Trophoblast cell (in vitro differentiated cells and primary cell): ENCODE measurements around the gene PCK1.

Experiments
- DNase-seq, 2 donors: peaks; one replicate each; pipeline ENCODE4 v3.0.0-alpha.2; 2016
- H2AFZ ChIP-seq: 2 replicates; pipeline ENCODE4 v1.6.1; 2013; ENCODE audit warnings: low read length, moderate library complexity, mild to moderate bottlenecking; ENCODE audit not compliant: insufficient read depth, poor library complexity
- H2AK5ac ChIP-seq: 2 replicates; pipeline ENCODE4 v1.6.1; 2013; ENCODE audit warnings: mild to moderate bottlenecking, low read length
- H2BK120ac ChIP-seq: 2 replicates; pipeline ENCODE4 v1.6.1; 2013; ENCODE audit warnings: low read length, mild to moderate bottlenecking, moderate library complexity; ENCODE audit not compliant: insufficient read depth, poor library complexity
- H2BK12ac ChIP-seq: 2 replicates; pipeline ENCODE4 v1.6.1; 2013; ENCODE audit warnings: mild to moderate bottlenecking, low read length, moderate library complexity
- H2BK5ac ChIP-seq: 2 replicates; pipeline ENCODE4 v1.6.1; 2013; ENCODE audit warnings: low read length, low read depth, moderate library complexity, mild to moderate bottlenecking; ENCODE audit not compliant: poor library complexity
- H3K14ac ChIP-seq: 2 replicates; pipeline ENCODE4 v1.6.1; 2013; ENCODE audit warnings: mild to moderate bottlenecking, low read length
- H3K18ac ChIP-seq: 2 replicates; pipeline ENCODE4 v1.6.1; 2013; ENCODE audit warnings: mild to moderate bottlenecking, low read length
- H3K23ac ChIP-seq: 2 replicates; pipeline ENCODE4 v1.6.1; 2013; ENCODE audit warnings: low read length
- H3K27ac ChIP-seq: 2 replicates; pipeline ENCODE4 v1.5.1; 2013; ENCODE audit warnings: low read depth, mild to moderate bottlenecking, inconsistent platforms, low read length, moderate library complexity
- H3K27me3 ChIP-seq: 2 replicates; pipeline ENCODE4 v1.6.1; 2013; ENCODE audit warnings: inconsistent platforms, mild to moderate bottlenecking, low read length, moderate library complexity; ENCODE audit not compliant: insufficient read depth
- H3K36me3 ChIP-seq, 2 experiments: 1 replicate in 1 of 2; 2 replicates in 1 of 2; pipeline ENCODE4 v1.6.1; 2013; ENCODE audit warnings: low read length in 2 of 2, mild to moderate bottlenecking in 2 of 2, moderate library complexity in 1 of 2; ENCODE audit not compliant: insufficient read depth in 2 of 2, control insufficient read depth in 1 of 2
- H3K4ac ChIP-seq: 2 replicates; pipeline ENCODE4 v1.6.1; 2013; ENCODE audit warnings: low read depth, mild to moderate bottlenecking, low read length, moderate library complexity
- H3K4me1 ChIP-seq, 2 experiments: 1 replicate in 1 of 2; 2 replicates in 1 of 2; pipeline ENCODE4 v1.6.1; 2013; ENCODE audit warnings: low read length in 2 of 2, mild to moderate bottlenecking in 2 of 2, moderate library complexity in 1 of 2; ENCODE audit not compliant: insufficient read depth in 2 of 2, control insufficient read depth in 1 of 2
- H3K4me2 ChIP-seq: 2 replicates; pipeline ENCODE4 v1.6.1; 2013; ENCODE audit warnings: inconsistent platforms, mild to moderate bottlenecking, low read length, moderate library complexity
- H3K4me3 ChIP-seq: 2 replicates; pipeline ENCODE4 v1.5.1; 2013; ENCODE audit warnings: mild to moderate bottlenecking, low read depth, low read length, inconsistent platforms
- H3K79me1 ChIP-seq: one replicate; pipeline ENCODE4 v1.6.1; 2013; ENCODE audit warnings: low read length
- H3K79me2 ChIP-seq: 2 replicates; pipeline ENCODE4 v1.6.1; 2013; ENCODE audit warnings: low read length, mild to moderate bottlenecking; ENCODE audit not compliant: control insufficient read depth, insufficient read depth, poor library complexity
- H3K9ac ChIP-seq: 2 replicates; pipeline ENCODE4 v1.6.1; 2013; ENCODE audit warnings: mild to moderate bottlenecking, low read length
- H3K9me3 ChIP-seq: 2 replicates; pipeline ENCODE4 v1.6.1; 2013; ENCODE audit warnings: low read depth, mild to moderate bottlenecking, control low read depth, inconsistent platforms, low read length; ENCODE audit not compliant: insufficient read depth
- H4K12ac ChIP-seq: 2 replicates; pipeline ENCODE4 v1.6.1; 2013; ENCODE audit warnings: low read depth, mild to moderate bottlenecking, low read length, moderate library complexity
- H4K8ac ChIP-seq: 2 replicates; pipeline ENCODE4 v1.6.1; 2013; ENCODE audit warnings: low read depth, mild to moderate bottlenecking, low read length, moderate library complexity
- H4K91ac ChIP-seq: one replicate; pipeline ENCODE4 v1.6.1; 2013; ENCODE audit warnings: low read depth, mild to moderate bottlenecking, low read length, moderate library complexity
- WGBS: extraction: QIAGEN DNeasy Blood & Tissue Kit; methylation state at CpG from one replicate; pipeline ENCODE4 v1.1.7; 2013; ENCODE audit warnings: missing lambda C conversion rate; ENCODE audit not compliant: insufficient read length, insufficient coverage; ENCODE audit errors: extremely low coverage; 5-methylcytosine and 5-hydroxymethylcytosine counted together

Gene PCK1

GRCh38 chr20:57556980-57557274 is 4.0 kb upstream of the PCK1 start:
- Histone ChIP-seq H3K27me3 (no peaks in the 10 kb centered on the region), H3K4me1 (no peaks in the 10 kb centered on the region), H3K14ac (no peak overlapping the region), H2BK120ac (no peak overlapping the region), H3K4ac (no peak overlapping the region), H3K9ac (no peak overlapping the region), H3K79me2 (no peaks in the 10 kb centered on the region), H4K8ac (no peak overlapping the region), H3K36me3 (no peaks in the 10 kb centered on the region), H4K91ac (no peak overlapping the region), H3K4me3 (no peak overlapping the region), H3K27ac (no peak overlapping the region), H2BK12ac (no peak overlapping the region), H2AK5ac (no peak overlapping the region), H3K9me3 (peaks cover 6% of the 10 kb centered on the region), H3K79me1 (no peaks in the 10 kb centered on the region), H2BK5ac (no peak overlapping the region), H3K23ac (no peak overlapping the region), H3K18ac (no peak overlapping the region), H3K4me2 (no peak overlapping the region), H4K12ac (no peak overlapping the region), H2AFZ (no peak overlapping the region)
- WGBS, result no CpG with 5 or more reads among the region's 3 CpGs
- no peak for DNase-seq

GRCh38 chr20:57557926-57558613 is 2.8 kb upstream of the PCK1 start:
- H2AK5ac ChIP-seq, result no peak overlapping the region
- no peaks in the 10 kb centered on the region for H3K79me2 ChIP-seq
- no peak overlapping the region for H3K14ac ChIP-seq
- no peaks in the 10 kb centered on the region for H3K4me1 ChIP-seq
- H4K12ac ChIP-seq, result no peak overlapping the region
- H3K79me1 ChIP-seq, result no peaks in the 10 kb centered on the region
- no peak overlapping the region for H4K91ac ChIP-seq
- no peak overlapping the region for H3K9ac ChIP-seq
- H3K23ac ChIP-seq, result no peak overlapping the region
- no peak overlapping the region for H2AFZ ChIP-seq
- WGBS, result no CpG with 5 or more reads among the region's 9 CpGs
- no peak overlapping the region for H3K4ac ChIP-seq
- H4K8ac ChIP-seq, result no peak overlapping the region
- no peak overlapping the region for H3K18ac ChIP-seq
- no peak overlapping the region for H3K4me2 ChIP-seq
- H3K4me3 ChIP-seq, result no peak overlapping the region
- no peaks in the 10 kb centered on the region for H3K27me3 ChIP-seq
- H3K36me3 ChIP-seq, result no peaks in the 10 kb centered on the region
- no peak overlapping the region for H2BK120ac ChIP-seq
- H2BK5ac ChIP-seq, result no peak overlapping the region
- no peak overlapping the region for H2BK12ac ChIP-seq
- H3K9me3 ChIP-seq, result peaks cover 6% of the 10 kb centered on the region
- no peak for DNase-seq
- H3K27ac ChIP-seq, result no peak overlapping the region

- Histone ChIP-seq H3K23ac (no peak overlapping the region), H3K9me3 (peaks cover 6% of the 10 kb centered on the region), H3K4ac (no peak overlapping the region), H3K4me1 (no peaks in the 10 kb centered on the region), H2BK5ac (no peak overlapping the region), H4K8ac (no peak overlapping the region), H3K9ac (no peak overlapping the region), H3K14ac (no peak overlapping the region), H3K4me2 (no peak overlapping the region), H3K79me1 (no peaks in the 10 kb centered on the region), H4K12ac (no peak overlapping the region), H3K4me3 (no peak overlapping the region), H2BK120ac (no peak overlapping the region), H3K36me3 (no peaks in the 10 kb centered on the region), H4K91ac (no peak overlapping the region), H3K27me3 (no peaks in the 10 kb centered on the region), H2BK12ac (no peak overlapping the region), H2AK5ac (no peak overlapping the region), H3K79me2 (no peaks in the 10 kb centered on the region), H3K27ac (no peak overlapping the region), H2AFZ (no peak overlapping the region), H3K18ac (no peak overlapping the region)
- DNase-seq, result no peak
- no CpG with 5 or more reads among the region's 15 CpGs for WGBS
Observed at GRCh38 chr20:57558614-57559288, 2.2 kb upstream of the PCK1 start.

GRCh38 chr20:57559289-57559634 is 1.6 kb upstream of the PCK1 start:
- Histone ChIP-seq H2BK120ac (no peak overlapping the region), H3K18ac (no peak overlapping the region), H2BK12ac (no peak overlapping the region), H4K8ac (no peak overlapping the region), H3K4ac (no peak overlapping the region), H4K91ac (no peak overlapping the region), H3K27me3 (no peaks in the 10 kb centered on the region), H3K23ac (no peak overlapping the region), H3K27ac (no peak overlapping the region), H3K4me1 (no peaks in the 10 kb centered on the region), H3K9me3 (peaks cover 6% of the 10 kb centered on the region), H3K4me3 (no peak overlapping the region), H4K12ac (no peak overlapping the region), H3K36me3 (no peaks in the 10 kb centered on the region), H3K9ac (no peak overlapping the region), H2AFZ (no peak overlapping the region), H2BK5ac (no peak overlapping the region), H3K14ac (no peak overlapping the region), H3K79me2 (no peaks in the 10 kb centered on the region), H2AK5ac (no peak overlapping the region), H3K4me2 (no peak overlapping the region), H3K79me1 (no peaks in the 10 kb centered on the region)
- DNase-seq, result no peak
- no CpG with 5 or more reads among the region's 10 CpGs for WGBS
